Measurements from ENCODE around the gene TRERF1. TPM values are rescaled to one million over a fixed set of nuclear protein-coding genes. Genes with fewer than 3 reads are reported as not detected.

TRERF1 gene
- total RNA-seq, 2 donors from 2014 or later = 3.5 to 3.8 TPM

GRCh38 chr6:42410861-42411260 lies 40.9 kb downstream of the TRERF1 start:
- H3K4me3 ChIP-seq = no peak overlapping the region
- no peak overlapping the region for H3K27ac ChIP-seq
- intact Hi-C loops (cut with DNase I) = no loop called here
- DNase-seq = no peak
- H3K27me3 ChIP-seq = no peaks in the 10 kb centered on the region
- H3K9ac ChIP-seq (ENCODE audit: low read depth in 2 of 2, low read length in 2 of 2) = no peak overlapping the region
- H3K9me3 ChIP-seq = no peaks in the 10 kb centered on the region
- no peaks in the 10 kb centered on the region for H3K36me3 ChIP-seq
- H3K4me1 ChIP-seq = no peaks in the 10 kb centered on the region
- no peak for TF ChIP-seq CTCF (IDR thresholded peaks at IDR 0.05)

- H3K27me3 ChIP-seq = no peaks in the 10 kb centered on the region
- no peak for TF ChIP-seq CTCF (IDR thresholded peaks at IDR 0.05)
- no peaks in the 10 kb centered on the region for H3K9me3 ChIP-seq
- H3K36me3 ChIP-seq = no peaks in the 10 kb centered on the region
- intact Hi-C loops (cut with DNase I) = loop anchor here (10.0 kb wide), 1 partner anchor 95 kb away; no protein-coding TSS in a partner anchor
- peaks cover 3% of the 10 kb centered on the region for H3K4me1 ChIP-seq
- H3K27ac ChIP-seq = no peak overlapping the region
- no peak for DNase-seq
- no peak overlapping the region for H3K9ac ChIP-seq (ENCODE audit: low read depth in 2 of 2, low read length in 2 of 2)
- no peak overlapping the region for H3K4me3 ChIP-seq
Measured at GRCh38 chr6:42409581-42409980, 42.1 kb downstream of the TRERF1 start.

GRCh38 chr6:42407379-42407778 lies 44.3 kb downstream of the TRERF1 start:
- TF ChIP-seq CTCF (IDR thresholded peaks at IDR 0.05) = no peak
- H3K27ac ChIP-seq = no peak overlapping the region
- intact Hi-C loops (cut with DNase I) = loop anchor here (10.0 kb wide), 1 partner anchor 93 kb away; no protein-coding TSS in a partner anchor

GRCh38 chr6:42406306-42407280 lies 45.1 kb downstream of the TRERF1 start:
- no peaks in the 10 kb centered on the region for H3K36me3 ChIP-seq
- no peak for TF ChIP-seq CTCF (IDR thresholded peaks at IDR 0.05)
- H3K4me3 ChIP-seq = no peak overlapping the region
- intact Hi-C loops (cut with DNase I) = loop anchor here (10.0 kb wide), 1 partner anchor 92 kb away; no protein-coding TSS in a partner anchor
- H3K4me1 ChIP-seq = peaks cover 11% of the 10 kb centered on the region
- no peaks in the 10 kb centered on the region for H3K9me3 ChIP-seq
- no peak overlapping the region for H3K27ac ChIP-seq
- DNase-seq = no peak
- H3K27me3 ChIP-seq = no peaks in the 10 kb centered on the region
- no peak overlapping the region for H3K9ac ChIP-seq (ENCODE audit: low read depth in 2 of 2, low read length in 2 of 2)

More at GRCh38 chr6:42407379-42407778, 44.3 kb downstream of the TRERF1 start:
- H3K4me1 ChIP-seq = peaks cover 11% of the 10 kb centered on the region
- no peak for DNase-seq
- no peak overlapping the region for H3K9ac ChIP-seq (ENCODE audit: low read depth in 2 of 2, low read length in 2 of 2)
- H3K27me3 ChIP-seq = no peaks in the 10 kb centered on the region
- no peaks in the 10 kb centered on the region for H3K36me3 ChIP-seq
- H3K4me3 ChIP-seq = no peak overlapping the region
- no peaks in the 10 kb centered on the region for H3K9me3 ChIP-seq

DNA sequence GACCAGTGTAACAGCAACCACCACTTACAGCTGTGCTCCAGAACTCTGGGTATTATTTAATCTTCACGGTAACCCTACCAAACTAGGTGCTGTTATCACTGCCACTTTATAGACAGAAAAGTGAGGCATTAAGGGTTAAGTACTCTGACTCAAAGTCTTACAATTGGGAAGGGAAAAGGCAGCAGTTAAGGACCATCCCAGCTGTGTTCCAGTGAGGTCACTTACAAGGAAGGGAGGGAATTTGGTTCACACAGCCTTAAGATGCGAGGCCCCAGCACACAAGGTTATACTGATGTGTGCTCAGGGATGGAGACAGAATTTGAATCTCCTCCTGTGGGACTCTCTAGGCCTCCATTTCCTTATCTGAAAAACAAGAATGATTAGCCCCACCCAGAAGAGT lies 46.7 kb downstream of the TRERF1 start:
- intact Hi-C loops (cut with DNase I) = loop anchor here (10.0 kb wide), 1 partner anchor 90 kb away; no protein-coding TSS in a partner anchor
- H3K9me3 ChIP-seq = no peaks in the 10 kb centered on the region
- peak overlapping the region; percentile 61 for H3K27ac ChIP-seq
- TF ChIP-seq CTCF (IDR thresholded peaks at IDR 0.05) = no peak
- no peaks in the 10 kb centered on the region for H3K27me3 ChIP-seq
- no peak overlapping the region for H3K4me3 ChIP-seq
- no peaks in the 10 kb centered on the region for H3K36me3 ChIP-seq
- peaks cover 11% of the 10 kb centered on the region for H3K4me1 ChIP-seq
- peak overlapping the region in 1 of 2 donors; percentile 19 for H3K9ac ChIP-seq (ENCODE audit: low read depth in 2 of 2, low read length in 2 of 2)
- no peak for DNase-seq
